HG03039 (cell line): ENCODE data around the gene MMEL1.

Experiments used
- ATAC-seq: cut with Tn5 transposase; IDR thresholded peaks from one replicate; pipeline ENCODE4 v1.9.1; 2021; ENCODE audit warnings: mild to moderate bottlenecking, moderate library complexity; ENCODE audit not compliant: unreplicated experiment

The MMEL1 gene

GRCh38 chr1:2547210-2548067, 85.4 kb downstream of the MMEL1 start:
- no peak for ATAC-seq

GRCh38 chr1:2546515-2547209, 86.2 kb downstream of the MMEL1 start:
- peak; percentile 20 for ATAC-seq

GRCh38 chr1:2545754-2546514, 86.9 kb downstream of the MMEL1 start:
- ATAC-seq = peak; percentile 28

GRCh38 chr1:2544875-2545640, 87.8 kb downstream of the MMEL1 start:
- no peak for ATAC-seq

GRCh38 chr1:2544093-2544874, 88.5 kb downstream of the MMEL1 start:
- ATAC-seq = no peak

GRCh38 chr1:2543543-2544092, 89.2 kb downstream of the MMEL1 start:
- ATAC-seq = no peak

- no peak for ATAC-seq
Measured at GRCh38 chr1:2542246-2542915, 90.4 kb downstream of the MMEL1 start.

- no peak for ATAC-seq
Measured at GRCh38 chr1:2541619-2542245, 91.1 kb downstream of the MMEL1 start.

GRCh38 chr1:2540816-2541492, 91.9 kb downstream of the MMEL1 start:
- ATAC-seq = no peak
